D721Med (cell line): Measurements from ENCODE around the gene STOML1.
"Not testable (repeated sequence)": the region's sequence is repeated elsewhere in the genome, so short reads cannot be mapped to it uniquely, and the experiment has no call there.

Source experiments
- DNase-seq: peaks from one replicate; pipeline ENCODE4 v3.0.0; 2011; ENCODE audit warnings: low spot score; ENCODE audit not compliant: insufficient read length
- FAIRE-seq: peaks from 2 replicates; lab custom pipeline; 2011; peaks lifted over from hg19 to GRCh38; lab: Jason Lieb, UNC
- CTCF ChIP-seq: IDR thresholded peaks from 2 replicates; pipeline ENCODE4 v1.5.1; 2012; ENCODE audit warnings: mild to moderate bottlenecking, control low read depth; ENCODE audit not compliant: insufficient read depth; ENCODE audit errors: missing control alignments

The STOML1 gene

GRCh38 chr15:73982222-73982962, 9.7 kb downstream of the STOML1 start:
- FAIRE-seq (no peak), DNase-seq (no peak)
- no peak for TF ChIP-seq CTCF

- FAIRE-seq (no peak), DNase-seq (no peak)
Observed at GRCh38 chr15:73981761-73982221, 10.3 kb downstream of the STOML1 start.

GRCh38 chr15:73979636-73980035, 12.5 kb downstream of the STOML1 start:
- TF ChIP-seq CTCF = no peak
- no peak for DNase-seq
- FAIRE-seq = no peak

More at GRCh38 chr15:73981761-73982221, 10.3 kb downstream of the STOML1 start:
- no peak for TF ChIP-seq CTCF

GRCh38 chr15:73978896-73979295, 13.2 kb downstream of the STOML1 start:
- no peak for FAIRE-seq
- no peak for TF ChIP-seq CTCF
- no peak for DNase-seq

GRCh38 chr15:73975440-73976125, 16.5 kb downstream of the STOML1 start:
- DNase-seq, FAIRE-seq: not testable (repeated sequence)

GRCh38 chr15:73973683-73974200, 18.4 kb downstream of the STOML1 start:
- FAIRE-seq, DNase-seq: not testable (repeated sequence)

- TF ChIP-seq CTCF = peak; percentile 86
- DNase-seq = peak; percentile 73
- FAIRE-seq = no peak
Observed at GRCh38 chr15:73972984-73973682, 19.0 kb downstream of the STOML1 start.
